LoVo (cell line): ENCODE data around the gene C3orf18.

Source experiments
- DNase-seq: peaks from one replicate; pipeline ENCODE4 v3.0.0-alpha.2; 2016; ENCODE audit warnings: low spot score

C3orf18 gene

DNA sequence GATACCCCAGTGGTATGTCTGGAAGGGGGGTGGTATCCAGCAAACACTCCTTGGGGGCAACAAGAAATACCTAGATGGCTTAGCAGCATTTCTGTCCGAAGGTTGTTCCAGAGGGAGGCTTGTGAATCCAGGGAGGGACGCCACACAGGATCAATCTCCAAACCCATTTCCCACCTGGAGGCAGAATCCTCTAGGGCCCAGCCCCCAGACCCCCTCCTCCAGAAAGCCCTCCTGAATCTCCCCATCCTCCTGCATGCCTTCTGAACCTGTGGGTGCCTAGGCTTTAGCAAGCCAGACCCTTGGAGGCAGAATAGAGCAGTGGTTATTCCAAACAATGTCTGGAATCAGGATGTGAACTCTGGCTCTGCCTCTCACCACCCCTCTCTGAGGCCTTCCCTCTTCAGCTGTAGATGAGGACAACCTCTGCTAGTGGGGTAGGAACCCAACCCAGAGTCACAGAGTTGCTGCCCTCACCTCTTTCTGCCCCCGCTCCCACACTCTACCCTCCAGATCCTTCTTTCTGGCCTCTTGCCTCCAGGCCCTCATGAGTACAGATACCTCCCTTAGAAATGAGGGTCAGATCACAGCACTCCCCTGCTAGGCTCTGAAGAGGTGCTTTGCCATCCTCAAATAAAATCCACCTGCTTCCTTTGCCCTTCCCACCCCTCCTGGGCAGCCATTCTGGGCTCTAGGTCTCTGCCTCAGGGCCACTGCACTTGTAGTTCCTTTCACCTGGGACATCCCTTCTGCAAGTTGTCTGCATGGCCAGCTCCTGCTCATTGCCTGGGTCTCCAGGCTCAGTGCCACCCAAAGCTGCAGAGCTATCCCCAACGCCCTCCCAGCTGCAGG lies 35.9 kb upstream of the C3orf18 start:
- no peak for DNase-seq

- no peak for DNase-seq
Measured at GRCh38 chr3:50602595-50603191, 35.1 kb upstream of the C3orf18 start.

- DNase-seq, result peak; percentile 87
Measured at GRCh38 chr3:50600841-50601591, 33.5 kb upstream of the C3orf18 start.

DNA sequence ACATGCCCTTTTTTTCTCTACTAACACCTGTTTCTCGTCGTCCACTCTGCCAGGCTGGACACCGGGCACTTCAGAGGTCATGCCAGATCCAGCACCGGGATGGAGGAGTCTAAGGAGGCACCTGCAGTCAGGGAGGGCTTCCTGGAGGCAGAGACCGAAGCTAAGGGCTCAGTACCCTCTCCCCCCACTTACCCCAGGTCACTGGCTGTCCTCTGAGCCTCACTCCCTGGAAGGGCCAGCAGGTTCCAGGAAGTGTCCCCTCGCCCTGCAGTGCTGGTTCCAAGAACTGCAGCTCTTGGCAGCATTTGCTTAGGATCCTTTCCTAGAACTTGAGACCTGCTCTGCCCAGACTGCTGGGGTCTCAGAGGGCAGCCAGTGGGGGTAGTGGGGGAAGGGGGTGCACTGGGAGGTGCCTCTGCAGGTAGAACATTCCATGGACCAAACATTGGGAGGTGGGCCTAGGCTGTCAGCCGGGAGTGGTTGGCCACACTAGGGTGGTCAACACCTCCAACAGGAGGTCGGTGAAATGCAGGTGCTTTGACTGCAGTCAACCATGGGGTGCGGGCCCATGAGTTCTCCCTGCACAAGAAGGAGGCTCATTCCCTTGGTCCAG lies 32.7 kb upstream of the C3orf18 start:
- no peak for DNase-seq

GRCh38 chr3:50599716-50600118 lies 32.2 kb upstream of the C3orf18 start:
- DNase-seq, result no peak

GRCh38 chr3:50599115-50599715 lies 31.7 kb upstream of the C3orf18 start:
- no peak for DNase-seq

DNA sequence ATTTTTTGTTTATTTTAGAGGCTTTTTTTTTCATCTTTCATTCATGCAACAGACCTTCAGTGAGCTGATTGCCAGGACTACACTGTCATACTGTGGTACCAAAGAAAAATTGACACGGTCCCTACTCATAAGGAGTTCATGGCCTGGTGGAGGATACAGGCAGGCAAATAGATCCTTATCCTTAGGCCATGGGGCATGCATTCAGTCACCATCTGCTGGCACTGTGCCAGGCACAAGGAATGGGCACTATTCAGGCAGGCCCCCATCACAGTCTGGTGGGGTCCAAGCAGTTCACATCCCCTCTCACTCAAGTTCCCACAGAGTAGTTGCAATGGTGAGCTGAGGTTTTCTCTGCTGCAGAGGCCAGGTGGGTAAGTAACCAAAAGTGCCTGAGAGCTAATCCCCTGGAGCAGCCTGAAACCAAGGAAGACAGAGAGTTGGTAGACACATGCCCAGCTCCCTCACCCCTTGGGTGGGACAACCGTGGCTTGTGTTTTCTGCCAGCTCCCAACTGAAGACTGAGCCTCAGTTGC lies 26.8 kb upstream of the C3orf18 start:
- no peak for DNase-seq

- no peak for DNase-seq
Measured at GRCh38 chr3:50592568-50592967, 25.0 kb upstream of the C3orf18 start.

GRCh38 chr3:50591196-50591741 lies 23.7 kb upstream of the C3orf18 start:
- DNase-seq, result no peak

- no peak for DNase-seq
Measured at GRCh38 chr3:50588759-50589433, 21.3 kb upstream of the C3orf18 start.

DNA sequence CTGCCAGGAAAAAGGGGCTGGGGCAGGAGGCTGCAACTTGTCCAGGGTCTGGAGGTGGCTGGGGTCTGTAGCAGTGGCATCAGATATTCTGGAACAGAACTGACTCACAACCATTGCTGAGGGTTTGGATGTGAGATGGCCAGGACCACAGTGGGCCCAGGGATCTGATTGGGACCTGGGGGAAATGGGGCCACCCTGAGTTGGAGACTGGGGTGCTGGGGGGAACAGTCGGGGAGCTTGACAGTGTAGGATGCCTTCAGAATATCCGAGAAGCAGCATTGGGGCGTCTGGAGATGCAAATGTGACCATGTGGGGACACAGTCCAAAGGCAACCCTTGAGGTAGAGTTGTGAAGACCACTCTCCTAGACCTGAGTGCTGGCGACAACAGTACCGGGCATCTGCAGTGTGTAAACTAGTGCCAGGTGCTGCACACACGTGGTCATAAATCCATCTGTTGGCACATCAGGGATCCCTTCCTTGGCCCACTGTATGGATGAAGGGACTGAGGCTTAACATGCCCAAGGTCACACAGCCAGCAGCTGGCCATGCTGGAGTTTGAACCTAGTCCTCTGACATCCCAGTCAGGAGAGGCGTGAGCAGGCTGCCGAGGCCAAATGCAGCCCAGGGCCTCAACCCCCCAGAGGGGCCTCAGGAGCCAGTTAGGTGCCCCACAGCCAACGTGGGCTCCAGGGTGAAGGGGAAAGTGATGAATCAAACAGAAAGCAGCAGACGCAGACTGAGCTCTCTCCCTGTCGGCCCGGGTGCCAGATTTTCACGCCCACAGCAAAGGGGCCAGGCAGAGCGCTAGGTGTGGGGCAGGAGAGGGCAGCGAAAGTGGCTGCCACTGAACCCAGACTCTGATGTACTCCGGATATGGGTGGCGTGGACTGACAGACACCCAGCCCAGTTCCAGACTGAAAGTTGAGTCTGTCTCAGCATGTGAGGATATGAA lies 20.5 kb upstream of the C3orf18 start:
- DNase-seq, result no peak

GRCh38 chr3:50587373-50587772 lies 19.8 kb upstream of the C3orf18 start:
- no peak for DNase-seq

GRCh38 chr3:50586763-50587070 lies 19.2 kb upstream of the C3orf18 start:
- DNase-seq, result no peak

DNA sequence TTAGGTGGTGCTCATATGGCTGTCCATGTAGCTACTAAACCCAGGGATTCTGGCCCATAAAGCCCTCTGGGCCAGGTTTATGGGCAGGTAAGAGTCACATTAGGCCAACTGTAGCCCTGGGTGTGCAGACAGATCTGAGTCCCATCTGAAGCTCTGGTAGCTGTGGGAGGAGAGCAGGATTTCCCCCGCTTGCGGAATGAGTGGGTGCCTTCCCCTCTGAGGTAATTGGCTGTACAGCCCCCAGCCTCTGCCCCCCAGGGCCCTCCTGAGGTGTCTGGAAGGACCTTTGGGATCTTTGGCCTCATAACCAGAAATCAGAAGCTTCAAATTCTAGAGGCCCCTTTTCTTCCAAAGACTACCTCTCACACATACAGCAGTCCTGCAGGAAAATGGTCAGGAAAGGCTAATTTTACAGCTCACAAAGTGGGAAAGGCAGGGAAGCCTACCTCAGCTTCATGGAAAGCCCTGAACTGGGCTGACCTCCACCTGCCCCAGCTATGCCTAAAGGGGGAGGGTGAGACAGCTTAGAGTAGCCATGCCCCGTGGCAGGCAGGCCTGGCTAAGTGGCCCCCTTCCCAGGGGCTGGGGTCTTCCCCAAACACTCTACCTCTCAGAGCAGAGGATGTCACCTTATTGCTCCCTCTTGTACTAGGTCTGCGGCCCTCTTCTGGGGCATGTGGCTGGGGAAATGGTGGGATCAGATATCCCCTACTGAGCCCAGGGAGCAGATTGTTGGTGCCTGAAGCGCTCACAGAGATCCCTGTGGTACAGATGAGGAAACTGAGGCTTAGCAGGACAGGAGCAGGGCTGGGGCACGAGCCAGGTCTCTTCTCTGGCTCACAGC lies 18.6 kb upstream of the C3orf18 start:
- DNase-seq, result no peak

DNA sequence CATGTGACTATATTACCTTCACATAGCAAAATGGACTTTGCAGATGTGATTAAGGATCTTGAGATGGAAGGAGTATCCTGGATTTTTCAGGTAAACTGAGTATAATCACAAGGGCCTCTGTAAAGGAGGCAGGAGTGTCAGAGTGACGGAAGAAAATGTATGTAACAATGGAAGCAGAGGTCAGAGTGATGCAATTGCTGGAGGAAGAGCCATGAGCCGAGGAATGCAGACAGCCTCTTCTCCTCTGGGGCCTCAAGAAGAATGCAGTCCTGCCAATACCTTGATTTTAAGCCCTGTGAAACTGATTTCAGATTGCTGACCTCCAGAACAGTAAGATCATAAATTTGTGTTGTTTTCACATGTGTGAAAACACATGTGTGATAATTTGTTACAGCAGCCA lies 16.8 kb upstream of the C3orf18 start:
- no peak for DNase-seq

- no peak for DNase-seq
Measured at GRCh38 chr3:50583897-50584296, 16.4 kb upstream of the C3orf18 start.

- no peak for DNase-seq
Measured at GRCh38 chr3:50582083-50582482, 14.5 kb upstream of the C3orf18 start.

- no peak for DNase-seq
Measured at GRCh38 chr3:50581459-50581842, 13.9 kb upstream of the C3orf18 start.
